ENCODE measurements around the gene KIAA0040.

DNA sequence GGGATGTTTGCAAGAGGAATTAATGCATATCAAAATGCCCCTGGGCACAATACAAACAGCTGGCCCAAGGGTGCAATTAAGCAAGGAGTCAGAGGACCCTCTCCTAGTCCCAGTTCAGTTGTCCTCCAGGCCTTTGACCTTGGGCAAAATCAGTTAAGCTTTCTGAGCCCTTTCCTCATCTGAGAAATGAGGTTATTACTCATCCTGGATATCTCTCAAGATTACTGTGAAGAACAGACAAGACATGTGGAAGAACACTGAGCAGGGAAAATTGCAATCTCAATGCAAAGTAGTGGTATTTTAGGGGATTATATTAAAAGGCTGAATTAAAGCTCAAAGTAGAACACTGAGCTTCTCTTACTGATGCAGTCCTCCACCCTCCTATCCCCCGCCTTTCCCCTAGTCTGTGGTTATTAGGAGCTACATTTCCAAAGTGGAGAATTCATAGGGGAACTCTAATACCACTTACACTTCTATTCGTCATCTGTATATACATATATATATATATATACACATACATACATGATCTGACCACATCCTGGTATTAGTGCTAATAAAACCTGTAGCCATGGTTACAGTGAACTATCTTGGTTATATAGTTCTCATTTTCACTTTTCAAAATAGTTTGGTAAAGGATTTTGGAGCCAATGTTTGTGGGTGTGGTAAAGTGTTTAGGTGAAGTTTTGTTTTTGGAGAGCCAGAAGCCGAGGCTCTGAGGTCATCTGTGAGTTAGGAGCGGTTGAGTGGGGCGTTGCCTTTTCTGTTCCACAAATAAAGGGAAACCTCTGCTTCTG, 18.1 kb downstream of the KIAA0040 start:
- TF ChIP-seq, protein P1, sequence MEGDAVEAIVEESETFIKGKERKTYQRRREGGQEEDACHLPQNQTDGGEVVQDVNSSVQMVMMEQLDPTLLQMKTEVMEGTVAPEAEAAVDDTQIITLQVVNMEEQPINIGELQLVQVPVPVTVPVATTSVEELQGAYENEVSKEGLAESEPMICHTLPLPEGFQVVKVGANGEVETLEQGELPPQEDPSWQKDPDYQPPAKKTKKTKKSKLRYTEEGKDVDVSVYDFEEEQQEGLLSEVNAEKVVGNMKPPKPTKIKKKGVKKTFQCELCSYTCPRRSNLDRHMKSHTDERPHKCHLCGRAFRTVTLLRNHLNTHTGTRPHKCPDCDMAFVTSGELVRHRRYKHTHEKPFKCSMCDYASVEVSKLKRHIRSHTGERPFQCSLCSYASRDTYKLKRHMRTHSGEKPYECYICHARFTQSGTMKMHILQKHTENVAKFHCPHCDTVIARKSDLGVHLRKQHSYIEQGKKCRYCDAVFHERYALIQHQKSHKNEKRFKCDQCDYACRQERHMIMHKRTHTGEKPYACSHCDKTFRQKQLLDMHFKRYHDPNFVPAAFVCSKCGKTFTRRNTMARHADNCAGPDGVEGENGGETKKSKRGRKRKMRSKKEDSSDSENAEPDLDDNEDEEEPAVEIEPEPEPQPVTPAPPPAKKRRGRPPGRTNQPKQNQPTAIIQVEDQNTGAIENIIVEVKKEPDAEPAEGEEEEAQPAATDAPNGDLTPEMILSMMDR (IDR thresholded peaks at IDR 0.05), result no peak
- no peak for TF ChIP-seq POLR2AphosphoS5 (IDR thresholded peaks at IDR 0.05; ENCODE audit: insufficient read depth in 1 of 2, low read depth in 1 of 2)
